SH-SY5Y (cell line): ENCODE results near the gene MFAP4.

Experiments
- GATA2 ChIP-seq: IDR thresholded peaks from 2 replicates; pipeline ENCODE4 v1.6.1; 2011; ENCODE audit warnings: mild to moderate bottlenecking, low read depth, low read length
- GATA3 ChIP-seq: IDR thresholded peaks from 2 replicates; pipeline ENCODE4 v1.6.1; 2011; ENCODE audit warnings: low read depth, mild to moderate bottlenecking, low read length, moderate library complexity

Gene MFAP4

GRCh38 chr17:19375732-19376131 lies 11.3 kb downstream of the MFAP4 start:
- TF ChIP-seq GATA3 (no peak), GATA2 (no peak)

GRCh38 chr17:19374136-19374535 lies 12.9 kb downstream of the MFAP4 start:
- TF ChIP-seq GATA3, result no peak
- no peak for TF ChIP-seq GATA2

GRCh38 chr17:19372866-19373504 lies 14.0 kb downstream of the MFAP4 start:
- TF ChIP-seq GATA3 (no peak), GATA2 (no peak)

- TF ChIP-seq GATA3, result no peak
- no peak for TF ChIP-seq GATA2
These were observed 14.6 kb downstream of the MFAP4 start for GRCh38 chr17:19372439-19372838.

GRCh38 chr17:19372011-19372370 lies 15.0 kb downstream of the MFAP4 start:
- TF ChIP-seq GATA2 (no peak), GATA3 (no peak)

GRCh38 chr17:19371259-19372010 lies 15.6 kb downstream of the MFAP4 start:
- no peak for TF ChIP-seq GATA3
- TF ChIP-seq GATA2, result no peak

- TF ChIP-seq GATA2 (no peak), GATA3 (no peak)
These were observed 16.5 kb downstream of the MFAP4 start for GRCh38 chr17:19370493-19370960.

- TF ChIP-seq GATA2 (no peak), GATA3 (no peak)
These were observed 17.0 kb downstream of the MFAP4 start for GRCh38 chr17:19369846-19370492.

GRCh38 chr17:19369107-19369778 lies 17.7 kb downstream of the MFAP4 start:
- TF ChIP-seq GATA2 (no peak), GATA3 (no peak)

GRCh38 chr17:19368229-19368628 lies 18.8 kb downstream of the MFAP4 start:
- no peak for TF ChIP-seq GATA3

- no peak for TF ChIP-seq GATA2
- TF ChIP-seq GATA3, result no peak
These were observed 20.4 kb downstream of the MFAP4 start for GRCh38 chr17:19366637-19366972.

- TF ChIP-seq GATA3, result no peak
- TF ChIP-seq GATA2, result no peak
These were observed 21.0 kb downstream of the MFAP4 start for GRCh38 chr17:19365833-19366636.

GRCh38 chr17:19365499-19365817 lies 21.5 kb downstream of the MFAP4 start:
- no peak for TF ChIP-seq GATA2
- no peak for TF ChIP-seq GATA3
